H9 (cell line): ENCODE data around the gene ATP5PB. TPM values are rescaled to one million over a fixed set of nuclear protein-coding genes. Genes with fewer than 3 reads are reported as not detected.

ENCODE experiments used
- DNase-seq: peaks from one replicate; pipeline ENCODE4 v3.0.0-alpha.2; 2017
- H2AFZ ChIP-seq: one replicate; pipeline ENCODE4 v1.6.1; 2013; ENCODE audit warnings: mild to moderate bottlenecking, low read length, control low read depth, moderate library complexity
- H2AK5ac ChIP-seq: 2 replicates; pipeline ENCODE4 v1.6.1; 2013; ENCODE audit warnings: low read length, control low read depth, mixed read lengths; ENCODE audit not compliant: insufficient read length
- H2BK120ac ChIP-seq: one replicate; pipeline ENCODE4 v1.6.1; 2013; ENCODE audit warnings: low read depth, mild to moderate bottlenecking, low read length, control low read depth, inconsistent platforms; ENCODE audit not compliant: poor library complexity, severe bottlenecking
- H2BK12ac ChIP-seq: 2 replicates; pipeline ENCODE4 v1.6.1; 2013; ENCODE audit warnings: low read length, control low read depth, mixed read lengths, low read depth; ENCODE audit not compliant: insufficient read length
- H2BK15ac ChIP-seq: 2 replicates; pipeline ENCODE4 v1.6.1; 2013; ENCODE audit warnings: low read depth, low read length, control low read depth
- H2BK20ac ChIP-seq: one replicate; pipeline ENCODE4 v1.6.1; 2013; ENCODE audit warnings: low read depth, mild to moderate bottlenecking, low read length, control low read depth, inconsistent platforms; ENCODE audit not compliant: poor library complexity, severe bottlenecking
- H2BK5ac ChIP-seq: 2 replicates; pipeline ENCODE4 v1.6.1; 2013; ENCODE audit warnings: low read length, control low read depth, mixed read lengths; ENCODE audit not compliant: insufficient read length
- H3K14ac ChIP-seq: 2 replicates; pipeline ENCODE4 v1.6.1; 2013; ENCODE audit warnings: low read length, control low read depth; ENCODE audit not compliant: insufficient read depth
- H3K18ac ChIP-seq: 2 replicates; pipeline ENCODE4 v1.6.1; 2013; ENCODE audit warnings: low read depth, mild to moderate bottlenecking, mixed read lengths, low read length, control low read depth; ENCODE audit not compliant: insufficient read length
- H3K23ac ChIP-seq: 2 replicates; pipeline ENCODE4 v1.6.1; 2013; ENCODE audit warnings: low read length, control low read depth, mixed read lengths, low read depth; ENCODE audit not compliant: insufficient read length
- H3K23me2 ChIP-seq: 2 replicates; pipeline ENCODE4 v1.6.1; 2013; ENCODE audit warnings: low read depth, mild to moderate bottlenecking, mixed read lengths, low read length, control low read depth; ENCODE audit not compliant: insufficient read length, poor library complexity, severe bottlenecking
- H3K27ac ChIP-seq: 2 replicates; pipeline ENCODE4 v1.5.1; 2013; ENCODE audit warnings: low read length, control low read depth, mixed read lengths, low read depth; ENCODE audit not compliant: insufficient read length
- H3K27me3 ChIP-seq: 2 replicates; pipeline ENCODE4 v1.6.1; 2013; ENCODE audit warnings: low read length, control low read depth, inconsistent platforms; ENCODE audit not compliant: insufficient read depth
- H3K4ac ChIP-seq: 2 replicates; pipeline ENCODE4 v1.6.1; 2013; ENCODE audit warnings: low read depth, mild to moderate bottlenecking, control low read depth, inconsistent platforms, low read length, moderate library complexity
- H3K4me1 ChIP-seq: 2 replicates; pipeline ENCODE4 v1.6.1; 2013; ENCODE audit warnings: low read length, control low read depth, inconsistent platforms; ENCODE audit not compliant: insufficient read depth
- H3K4me2 ChIP-seq: 2 replicates; pipeline ENCODE4 v1.6.1; 2013; ENCODE audit warnings: low read length, control low read depth, mixed read lengths; ENCODE audit not compliant: insufficient read length, insufficient read depth
- H3K56ac ChIP-seq: 2 replicates; pipeline ENCODE4 v1.6.1; 2013; ENCODE audit warnings: low read depth, mild to moderate bottlenecking, mixed read lengths, low read length, control low read depth; ENCODE audit not compliant: insufficient read length
- H3K79me1 ChIP-seq: 2 replicates; pipeline ENCODE4 v1.6.1; 2013; ENCODE audit warnings: low read depth, mild to moderate bottlenecking, moderate library complexity, low read length, control low read depth, inconsistent platforms; ENCODE audit not compliant: insufficient read depth, poor library complexity, severe bottlenecking
- H3K79me2 ChIP-seq: 2 replicates; pipeline ENCODE4 v1.6.1; 2013; ENCODE audit warnings: low read length, control low read depth, inconsistent platforms; ENCODE audit not compliant: insufficient read depth
- H3K9ac ChIP-seq: 2 replicates; pipeline ENCODE4 v1.6.1; 2013; ENCODE audit warnings: low read length, control low read depth, mixed read lengths; ENCODE audit not compliant: insufficient read length; ENCODE audit errors: extremely low read depth
- H3K9me3 ChIP-seq: one replicate; pipeline ENCODE4 v1.6.1; 2013; ENCODE audit warnings: low read depth, low read length, inconsistent platforms; ENCODE audit not compliant: control insufficient read depth
- H3T11ph ChIP-seq: one replicate; pipeline ENCODE4 v1.6.1; 2013; ENCODE audit warnings: mild to moderate bottlenecking, low read length, control low read depth, inconsistent platforms
- H4K20me1 ChIP-seq: one replicate; pipeline ENCODE4 v1.6.1; 2013; ENCODE audit not compliant: control insufficient read depth, insufficient read length, insufficient read depth
- H4K5ac ChIP-seq: 2 replicates; pipeline ENCODE4 v1.6.1; 2013; ENCODE audit warnings: low read depth, mild to moderate bottlenecking, mixed read lengths, low read length, control low read depth; ENCODE audit not compliant: insufficient read length
- H4K8ac ChIP-seq: replicated peaks from 2 replicates; pipeline ENCODE4 v1.6.1; 2013; ENCODE audit warnings: low read length, control low read depth, mixed read lengths, low read depth; ENCODE audit not compliant: insufficient read length
- H4K91ac ChIP-seq: 2 replicates; pipeline ENCODE4 v1.6.1; 2013; ENCODE audit warnings: low read depth, mild to moderate bottlenecking, moderate library complexity, mixed read lengths, low read length, control low read depth; ENCODE audit not compliant: insufficient read length
- H3K27ac Mint-ChIP-seq, 3 experiments: 2 replicates in 2 of 3; 3 replicates in 1 of 3; pipeline ENCODE4 v1.8.0; 2020 to 2021; ENCODE audit warnings: mixed read lengths in 3 of 3, mild to moderate bottlenecking in 1 of 3, moderate library complexity in 1 of 3
- H3K27me3 Mint-ChIP-seq: 2 replicates; pipeline ENCODE4 v1.8.0; 2021; ENCODE audit warnings: low read depth, mild to moderate bottlenecking, moderate library complexity, mixed read lengths
- H3K36me3 Mint-ChIP-seq, 3 experiments: 2 replicates in 2 of 3; 3 replicates in 1 of 3; pipeline ENCODE4 v1.8.0; 2020 to 2021; ENCODE audit warnings: low read depth in 3 of 3, mixed read lengths in 3 of 3; ENCODE audit not compliant: insufficient read depth in 1 of 3
- H3K4me1 Mint-ChIP-seq, 2 experiments: 2 replicates each; pipeline ENCODE4 v1.8.0; 2020; ENCODE audit warnings: mixed read lengths in 2 of 2
- H3K4me3 Mint-ChIP-seq, 2 experiments: 2 replicates in 1 of 2; 3 replicates in 1 of 2; pipeline ENCODE4 v1.8.0; 2020 to 2021; ENCODE audit warnings: mild to moderate bottlenecking in 2 of 2, mixed read lengths in 2 of 2, moderate library complexity in 1 of 2
- H3K9me3 Mint-ChIP-seq, 2 experiments: 2 replicates in 1 of 2; 3 replicates in 1 of 2; pipeline ENCODE4 v1.8.0; 2020; ENCODE audit warnings: mild to moderate bottlenecking in 2 of 2, mixed read lengths in 2 of 2, moderate library complexity in 1 of 2
- total RNA-seq: library from RNA; stranded (reverse); gene quantifications from 2 replicates; pipeline ENCODE4 v1.2.1, GENCODE V29; 2021
- TF ChIP-seq, protein P1 (sequence below): fragments of 200-600 bp; sonication (generic); conservative IDR thresholded peaks from 3 replicates; pipeline ENCODE4 v1.8.0; 2021; ENCODE audit warnings: antibody characterized with exemption, mild to moderate bottlenecking

ATP5PB gene
- total RNA-seq, 1 experiment from 2014 or later, result 250 TPM

DNA sequence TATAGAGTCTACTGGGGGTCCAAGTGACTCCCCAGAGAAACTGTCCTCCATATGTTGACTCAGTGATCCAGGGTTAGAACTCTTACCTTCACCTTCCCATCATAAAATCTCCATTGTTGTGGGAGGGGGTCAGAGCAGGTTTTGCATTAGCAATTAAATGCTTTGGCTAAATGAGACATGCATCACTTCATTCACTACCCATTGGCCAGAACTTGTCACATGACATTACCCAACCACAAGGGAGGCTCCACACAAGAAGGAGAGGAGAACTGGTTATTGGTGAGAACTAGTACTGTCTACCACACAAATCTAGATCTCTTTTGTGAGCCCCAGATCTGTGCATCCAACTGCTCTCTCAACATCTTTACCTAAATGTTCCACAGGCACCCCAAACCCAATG, 20.3 kb downstream of the ATP5PB start:
- no peaks in the 10 kb centered on the region for H3K4me1 ChIP-seq
- H3K23me2 ChIP-seq, result no peaks in the 10 kb centered on the region
- no peak overlapping the region for H3K56ac ChIP-seq
- H3K79me2 ChIP-seq, result no peaks in the 10 kb centered on the region
- TF ChIP-seq, protein P1, sequence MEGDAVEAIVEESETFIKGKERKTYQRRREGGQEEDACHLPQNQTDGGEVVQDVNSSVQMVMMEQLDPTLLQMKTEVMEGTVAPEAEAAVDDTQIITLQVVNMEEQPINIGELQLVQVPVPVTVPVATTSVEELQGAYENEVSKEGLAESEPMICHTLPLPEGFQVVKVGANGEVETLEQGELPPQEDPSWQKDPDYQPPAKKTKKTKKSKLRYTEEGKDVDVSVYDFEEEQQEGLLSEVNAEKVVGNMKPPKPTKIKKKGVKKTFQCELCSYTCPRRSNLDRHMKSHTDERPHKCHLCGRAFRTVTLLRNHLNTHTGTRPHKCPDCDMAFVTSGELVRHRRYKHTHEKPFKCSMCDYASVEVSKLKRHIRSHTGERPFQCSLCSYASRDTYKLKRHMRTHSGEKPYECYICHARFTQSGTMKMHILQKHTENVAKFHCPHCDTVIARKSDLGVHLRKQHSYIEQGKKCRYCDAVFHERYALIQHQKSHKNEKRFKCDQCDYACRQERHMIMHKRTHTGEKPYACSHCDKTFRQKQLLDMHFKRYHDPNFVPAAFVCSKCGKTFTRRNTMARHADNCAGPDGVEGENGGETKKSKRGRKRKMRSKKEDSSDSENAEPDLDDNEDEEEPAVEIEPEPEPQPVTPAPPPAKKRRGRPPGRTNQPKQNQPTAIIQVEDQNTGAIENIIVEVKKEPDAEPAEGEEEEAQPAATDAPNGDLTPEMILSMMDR, result no peak
- Mint-ChIP-seq H3K4me3 (no peak overlapping the region), H3K27ac (no peak overlapping the region), H3K27me3 (no peaks in the 10 kb centered on the region), H3K4me1 (no peaks in the 10 kb centered on the region), H3K9me3 (no peaks in the 10 kb centered on the region), H3K36me3 (no peaks in the 10 kb centered on the region; a peak in 1 of 7 replicates)
- H3K18ac ChIP-seq, result no peak overlapping the region
- DNase-seq, result no peak
- no peaks in the 10 kb centered on the region for H3K79me1 ChIP-seq
- H3K27ac ChIP-seq, result no peak overlapping the region
- H3K14ac ChIP-seq, result no peak overlapping the region
- H3K23ac ChIP-seq, result no peak overlapping the region
- no peaks in the 10 kb centered on the region for H3K9me3 ChIP-seq
- no peak overlapping the region for H3K4ac ChIP-seq
- H4K20me1 ChIP-seq, result no peaks in the 10 kb centered on the region
- no peaks in the 10 kb centered on the region for H3K27me3 ChIP-seq
- H3K9ac ChIP-seq, result no peak overlapping the region
- no peak overlapping the region for H2BK15ac ChIP-seq
- no peak overlapping the region for H2AK5ac ChIP-seq
- no peak overlapping the region for H3K4me2 ChIP-seq
- no peak overlapping the region for H2AFZ ChIP-seq
- H4K8ac ChIP-seq, result no peak overlapping the region
- H2BK12ac ChIP-seq, result no peak overlapping the region
- no peak overlapping the region for H2BK20ac ChIP-seq
- H2BK5ac ChIP-seq, result no peak overlapping the region
- H3T11ph ChIP-seq, result no peak overlapping the region
- no peak overlapping the region for H4K5ac ChIP-seq
- H4K91ac ChIP-seq, result no peak overlapping the region
- no peak overlapping the region for H2BK120ac ChIP-seq
